Measurements from ENCODE around the gene MARK3. TPM values are rescaled to one million over a fixed set of nuclear protein-coding genes. Genes with fewer than 3 reads are reported as not detected.

Gene MARK3
- total and polyA plus RNA-seq, 2 of the 4 experiments (the other 2 are of a cell fraction) = 78.5 to 80.5 TPM

DNA sequence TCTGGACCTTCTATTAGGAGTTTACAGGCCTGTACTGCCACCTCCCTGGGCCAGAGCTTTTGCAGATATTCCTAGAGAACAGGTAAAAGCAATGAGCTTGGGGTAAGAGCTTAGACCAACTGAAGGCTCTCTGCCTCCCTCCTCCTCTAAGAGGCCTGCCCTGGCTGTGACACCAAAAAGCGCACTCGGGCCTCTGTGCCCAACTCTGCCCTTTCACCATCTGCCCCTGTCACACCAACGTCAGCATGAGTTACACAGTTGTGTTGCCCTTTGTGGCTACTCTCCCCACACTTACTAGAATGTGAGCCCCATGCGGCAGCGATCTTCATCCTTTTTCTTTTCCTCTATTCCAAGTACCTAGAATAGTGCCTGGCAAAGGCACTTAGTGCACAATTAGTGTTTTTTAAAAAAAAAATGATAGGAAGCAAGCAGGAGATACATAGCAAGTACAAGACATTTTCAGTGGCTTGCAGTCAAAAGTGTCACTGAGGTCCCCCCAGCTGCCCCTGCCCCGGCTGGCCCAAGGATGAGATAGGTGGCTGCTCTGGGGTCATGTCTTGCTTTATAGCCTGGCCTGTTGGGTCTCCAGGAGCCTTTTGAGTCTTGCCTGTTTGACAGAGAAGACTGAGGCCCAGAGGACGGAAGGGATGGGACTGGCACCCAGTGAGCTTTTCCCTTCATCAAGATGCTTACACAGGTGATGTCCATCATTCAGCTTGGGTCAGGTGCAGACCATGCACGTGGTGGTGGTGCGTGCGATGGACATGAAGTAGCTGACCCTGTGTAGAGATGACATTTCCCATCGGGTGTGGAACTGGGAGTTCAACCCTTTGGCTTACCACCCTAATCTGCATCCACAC lies 124.9 kb downstream of the MARK3 start:
- H2AFZ ChIP-seq (replicated peaks; ENCODE audit: low read length, poor library complexity) = no peak overlapping the region
- ATAC-seq (ENCODE audit: low read depth) = no peak
- no peak overlapping the region for H3K14ac ChIP-seq (replicated peaks; ENCODE audit: low read depth, low read length)
- no peak overlapping the region for H3K56ac ChIP-seq (ENCODE audit: extremely low read depth, insufficient read depth, low read length)
- 88% methylated on average over 4 of the region's 11 CpGs; no CpG with 5 or more reads in 1 of the 2 experiments for WGBS, 2 experiments (ENCODE audit: extremely low coverage in 2 of 2, insufficient read length in 1 of 2)
- H4K8ac ChIP-seq (ENCODE audit: low read depth in 2 of 2, low read length in 2 of 2) = no peak overlapping the region
- peaks cover 41% of the 10 kb centered on the region for H3K36me3 ChIP-seq (ENCODE audit: control insufficient read depth, insufficient read depth, low read length)
- no peak overlapping the region for H3K4me3 ChIP-seq (ENCODE audit: insufficient read depth, low read depth, low read length)
- 0 out of 2 replicates have a peak, but pooled peaks cover under 1% of the 10 kb centered on the region for H3K9me1 ChIP-seq (ENCODE audit: insufficient read depth, low read length)
- no peaks in the 10 kb centered on the region for H3K9me3 ChIP-seq (ENCODE audit: control insufficient read depth, insufficient read depth, low read length)
- H2BK20ac ChIP-seq (ENCODE audit: low read depth, low read length) = no peak overlapping the region
- in situ Hi-C loops (cut with MboI; ENCODE audit: low sequenced_read_pairs) (no loop called here), intact Hi-C loops (cut with micrococcal nuclease) (no loop called here), dilution Hi-C loops (cut with HindIII; ENCODE audit: low sequenced_read_pairs, unreplicated experiment) (no loop called here)
- no peak overlapping the region for H3K23ac ChIP-seq (ENCODE audit: low read depth, low read length)
- no peak overlapping the region for H3K4ac ChIP-seq (ENCODE audit: low read depth, low read length)
- BruUV-seq (replicated peaks) = no TSS peak
- no peak overlapping the region for H3K27ac ChIP-seq (ENCODE audit: insufficient read depth, low read length)
- H2AK9ac ChIP-seq (replicated peaks; ENCODE audit: low read depth, low read length, poor library complexity) = no peak overlapping the region
- H3K4me2 ChIP-seq (ENCODE audit: low read depth, low read length) = no peak overlapping the region
- H2BK120ac ChIP-seq (ENCODE audit: low read depth, low read length) = no peak overlapping the region
- H4K20me1 ChIP-seq (ENCODE audit: insufficient read depth, low read length) = peaks cover 13% of the 10 kb centered on the region
- no peak overlapping the region for H3K9ac ChIP-seq (ENCODE audit: low read depth, low read length)
- no peak overlapping the region for H2AK5ac ChIP-seq (ENCODE audit: low read depth, low read length)
- no peak overlapping the region for H3K18ac ChIP-seq (ENCODE audit: low read depth, low read length)
- TF ChIP-seq RCOR1 (IDR thresholded peaks at IDR 0.05; ENCODE audit: insufficient replicate concordance, low read length) = no peak
- TF ChIP-seq RAD21 (IDR thresholded peaks at IDR 0.05; ENCODE audit: low read length) = no peak
- TF ChIP-seq SMC3 (IDR thresholded peaks at IDR 0.05; ENCODE audit: low read depth, low read length) = no peak
- no peak for TF ChIP-seq MAZ (IDR thresholded peaks at IDR 0.05; ENCODE audit: borderline replicate concordance, low read depth, low read length)
- TF ChIP-seq, protein P1, sequence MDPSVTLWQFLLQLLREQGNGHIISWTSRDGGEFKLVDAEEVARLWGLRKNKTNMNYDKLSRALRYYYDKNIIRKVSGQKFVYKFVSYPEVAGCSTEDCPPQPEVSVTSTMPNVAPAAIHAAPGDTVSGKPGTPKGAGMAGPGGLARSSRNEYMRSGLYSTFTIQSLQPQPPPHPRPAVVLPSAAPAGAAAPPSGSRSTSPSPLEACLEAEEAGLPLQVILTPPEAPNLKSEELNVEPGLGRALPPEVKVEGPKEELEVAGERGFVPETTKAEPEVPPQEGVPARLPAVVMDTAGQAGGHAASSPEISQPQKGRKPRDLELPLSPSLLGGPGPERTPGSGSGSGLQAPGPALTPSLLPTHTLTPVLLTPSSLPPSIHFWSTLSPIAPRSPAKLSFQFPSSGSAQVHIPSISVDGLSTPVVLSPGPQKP (IDR thresholded peaks at IDR 0.05; ENCODE audit: borderline replicate concordance, low read depth, low read length) = no peak
- TF ChIP-seq BHLHE40 (IDR thresholded peaks at IDR 0.05; ENCODE audit: low read depth, low read length) = no peak
- no peak for TF ChIP-seq MXI1 (IDR thresholded peaks at IDR 0.05; ENCODE audit: borderline replicate concordance, low read depth, low read length)
- TF ChIP-seq CHD1 (IDR thresholded peaks at IDR 0.05; ENCODE audit: low read depth, low read length) = no peak
- TF ChIP-seq RFX5 (IDR thresholded peaks at IDR 0.05; ENCODE audit: low read depth, low read length) = no peak
- no peak for TF ChIP-seq NFE2L2 (IDR thresholded peaks at IDR 0.05; ENCODE audit: low read depth, low read length)
- no peak for TF ChIP-seq POLR2A (IDR thresholded peaks at IDR 0.05; ENCODE audit: low read depth, low read length)
- TF ChIP-seq, protein P2, sequence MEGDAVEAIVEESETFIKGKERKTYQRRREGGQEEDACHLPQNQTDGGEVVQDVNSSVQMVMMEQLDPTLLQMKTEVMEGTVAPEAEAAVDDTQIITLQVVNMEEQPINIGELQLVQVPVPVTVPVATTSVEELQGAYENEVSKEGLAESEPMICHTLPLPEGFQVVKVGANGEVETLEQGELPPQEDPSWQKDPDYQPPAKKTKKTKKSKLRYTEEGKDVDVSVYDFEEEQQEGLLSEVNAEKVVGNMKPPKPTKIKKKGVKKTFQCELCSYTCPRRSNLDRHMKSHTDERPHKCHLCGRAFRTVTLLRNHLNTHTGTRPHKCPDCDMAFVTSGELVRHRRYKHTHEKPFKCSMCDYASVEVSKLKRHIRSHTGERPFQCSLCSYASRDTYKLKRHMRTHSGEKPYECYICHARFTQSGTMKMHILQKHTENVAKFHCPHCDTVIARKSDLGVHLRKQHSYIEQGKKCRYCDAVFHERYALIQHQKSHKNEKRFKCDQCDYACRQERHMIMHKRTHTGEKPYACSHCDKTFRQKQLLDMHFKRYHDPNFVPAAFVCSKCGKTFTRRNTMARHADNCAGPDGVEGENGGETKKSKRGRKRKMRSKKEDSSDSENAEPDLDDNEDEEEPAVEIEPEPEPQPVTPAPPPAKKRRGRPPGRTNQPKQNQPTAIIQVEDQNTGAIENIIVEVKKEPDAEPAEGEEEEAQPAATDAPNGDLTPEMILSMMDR (conservative IDR thresholded peaks at IDR 0.05; ENCODE audit: low read depth, low read length) = no peak
- TF ChIP-seq CEBPB (IDR thresholded peaks at IDR 0.05; ENCODE audit: low read depth, low read length) = no peak
- TF ChIP-seq FOS (IDR thresholded peaks at IDR 0.05; ENCODE audit: low read depth, low read length) = no peak
- no peak for DNase-seq
- POLR2A ChIA-PET (ENCODE audit: unreplicated experiment) = no interaction called here
- H4K5ac ChIP-seq (ENCODE audit: low read depth, low read length) = no peak overlapping the region
- H2BK5ac ChIP-seq (ENCODE audit: low read depth, low read length, poor library complexity, severe bottlenecking) = no peak overlapping the region
- no peak overlapping the region for H2BK15ac ChIP-seq (ENCODE audit: low read depth, low read length)
- CTCF ChIA-PET = no interaction called here
- peaks cover 4% of the 10 kb centered on the region; the same call in 1 of the 2 replicates for H3K4me1 ChIP-seq (ENCODE audit: control insufficient read depth, insufficient read depth, low read length)
- H3K27me3 ChIP-seq (ENCODE audit: control insufficient read depth, insufficient read depth, low read length) = no peaks in the 10 kb centered on the region
- H4K91ac ChIP-seq (ENCODE audit: insufficient read depth, low read depth, low read length) = no peak overlapping the region
- peaks cover 0 to 20% of the 10 kb centered on the region in 2 experiments for H3K79me1 ChIP-seq (ENCODE audit: low read depth in 1 of 2, low read length in 2 of 2)

Data from IMR-90 (cell line).